Superior temporal gyrus (tissue), 1 donor: ENCODE measurements around the gene TBC1D10A.

Experiments used
- DNase-seq: peaks from one replicate; pipeline ENCODE4 v3.0.0-alpha.2; 2016; ENCODE audit errors: extremely low spot score

The TBC1D10A gene

DNA sequence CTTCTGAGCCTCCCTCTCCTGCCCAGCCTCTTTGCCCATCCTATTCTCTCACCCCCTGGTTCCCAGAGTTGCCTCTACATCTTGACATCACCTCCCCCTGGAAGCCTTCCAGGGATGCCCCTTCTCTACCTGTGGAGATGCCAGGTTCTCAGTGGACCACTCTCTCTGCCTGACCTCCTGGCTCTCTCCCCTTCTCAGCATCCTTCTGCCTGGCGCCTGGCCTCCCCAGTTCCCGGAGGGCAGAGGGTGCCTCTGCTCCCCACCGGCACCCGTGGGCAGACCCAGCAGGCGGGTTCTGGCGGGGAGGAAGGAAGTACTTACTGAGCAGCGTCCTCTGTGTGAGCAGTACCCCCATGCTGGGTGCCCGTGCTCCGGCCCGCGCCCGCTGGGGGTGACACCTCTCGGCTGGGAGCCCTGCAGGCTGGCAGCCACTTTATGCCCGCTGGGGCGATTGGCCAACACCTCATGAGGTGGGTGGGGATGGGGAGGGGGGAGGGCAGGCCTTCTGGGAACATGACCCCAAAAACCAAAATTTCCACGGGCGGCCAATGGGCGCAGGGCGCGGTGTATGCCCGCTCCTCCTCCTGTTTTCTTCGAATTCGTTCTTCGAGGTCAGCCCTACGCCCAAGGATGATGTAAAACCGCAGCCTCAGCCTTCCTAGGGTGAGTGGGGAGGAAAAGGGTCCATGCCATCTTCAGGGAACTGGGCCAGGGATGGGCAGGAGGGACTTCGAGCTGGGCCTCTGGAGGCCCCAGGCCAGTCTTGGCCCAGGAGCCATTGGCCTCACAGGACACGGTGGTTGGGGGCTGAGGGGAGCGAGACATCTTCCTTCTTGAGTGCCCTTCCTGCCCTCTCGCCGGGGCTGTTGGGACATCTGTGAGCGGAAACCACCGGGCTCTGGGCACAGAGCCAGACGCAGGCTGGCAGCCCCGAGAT is 60.0 kb downstream of the TBC1D10A start, which contains the start of gene OSM:
TSS of gene OSM (minus strand) at position 407 of the 937 bp plus-strand sequence. CDS start at position 355, 52 bp downstream.
- no peak for DNase-seq

DNA sequence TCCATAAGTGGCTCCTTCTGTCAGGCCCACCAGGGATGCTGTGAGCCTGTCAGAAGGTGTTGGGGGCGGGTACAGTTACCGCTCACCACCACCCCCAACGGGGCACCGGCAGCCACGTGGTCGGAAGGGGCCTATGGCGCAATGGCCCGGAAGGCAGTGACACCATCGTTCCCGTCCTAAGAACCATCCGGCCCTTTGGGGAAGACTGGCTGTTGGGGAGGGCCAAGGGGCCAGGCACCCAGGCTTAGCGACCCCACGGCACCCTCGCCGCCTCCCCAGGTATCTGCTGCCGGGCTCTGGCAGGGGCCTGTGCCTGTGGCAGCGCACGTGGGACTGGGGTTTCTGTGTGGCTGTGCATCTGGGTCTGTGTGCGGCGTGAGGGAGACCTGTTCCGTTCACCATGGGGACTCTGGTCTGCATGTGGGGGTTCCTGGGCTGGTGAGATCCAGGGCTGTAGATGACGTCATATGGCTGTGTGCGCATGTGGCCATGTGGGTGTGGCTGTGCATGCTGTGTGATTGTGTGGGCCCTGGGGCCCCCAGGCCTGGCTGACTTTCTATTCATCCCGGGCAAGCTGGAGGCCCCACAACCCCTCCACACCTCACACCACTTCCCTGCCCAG is 60.8 kb downstream of the TBC1D10A start:
- DNase-seq, result no peak

DNA sequence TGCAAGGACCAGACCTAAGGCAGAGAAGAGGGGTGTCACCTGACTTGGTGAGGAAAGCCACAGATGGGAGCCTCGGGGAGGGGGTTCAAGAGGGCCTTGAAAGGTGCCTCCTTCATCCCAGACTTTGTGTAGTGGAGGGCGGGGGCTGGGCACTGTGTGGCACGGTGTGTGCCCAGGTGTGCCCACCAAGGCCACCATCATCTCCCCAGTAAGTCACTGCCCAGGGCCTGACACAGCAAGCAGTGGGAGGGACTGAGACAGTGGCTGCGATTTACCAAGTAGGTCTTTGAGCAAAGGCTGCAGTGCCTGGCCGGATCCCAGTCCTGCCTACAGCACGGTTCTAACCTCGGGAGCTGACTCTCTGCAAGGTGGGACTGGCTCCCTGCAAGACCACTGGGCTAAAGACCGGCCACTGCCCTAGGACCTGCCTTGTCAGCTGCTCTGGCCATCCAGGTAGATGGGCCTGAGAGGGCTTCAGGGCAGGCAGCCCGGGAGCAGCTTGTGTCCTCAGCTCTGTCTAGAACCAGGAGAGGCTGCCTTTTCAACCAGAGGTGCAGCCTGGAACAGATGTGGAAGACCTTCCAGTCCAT is 61.5 kb downstream of the TBC1D10A start:
- DNase-seq, result no peak

DNA sequence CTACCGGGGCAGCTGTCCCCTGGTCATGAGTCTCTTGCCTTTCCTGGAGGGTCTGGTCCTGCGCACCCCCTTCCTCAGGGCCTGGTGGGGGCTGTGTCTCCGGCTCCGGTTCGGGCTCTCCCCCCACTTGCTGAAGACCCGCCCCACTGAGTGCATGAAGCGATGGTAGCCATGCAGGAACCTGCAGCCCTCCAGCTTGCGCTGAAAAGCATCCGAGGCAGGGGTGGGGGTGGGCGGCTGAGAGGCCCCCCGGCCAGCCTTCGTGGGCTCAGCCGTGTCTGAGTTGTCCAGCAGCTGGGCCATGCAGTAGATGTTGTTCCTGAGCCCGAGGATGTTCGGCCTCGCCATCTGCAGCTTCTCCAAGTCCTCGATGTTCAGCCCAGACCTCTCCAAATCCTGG is 62.9 kb downstream of the TBC1D10A start:
- DNase-seq, result no peak

DNA sequence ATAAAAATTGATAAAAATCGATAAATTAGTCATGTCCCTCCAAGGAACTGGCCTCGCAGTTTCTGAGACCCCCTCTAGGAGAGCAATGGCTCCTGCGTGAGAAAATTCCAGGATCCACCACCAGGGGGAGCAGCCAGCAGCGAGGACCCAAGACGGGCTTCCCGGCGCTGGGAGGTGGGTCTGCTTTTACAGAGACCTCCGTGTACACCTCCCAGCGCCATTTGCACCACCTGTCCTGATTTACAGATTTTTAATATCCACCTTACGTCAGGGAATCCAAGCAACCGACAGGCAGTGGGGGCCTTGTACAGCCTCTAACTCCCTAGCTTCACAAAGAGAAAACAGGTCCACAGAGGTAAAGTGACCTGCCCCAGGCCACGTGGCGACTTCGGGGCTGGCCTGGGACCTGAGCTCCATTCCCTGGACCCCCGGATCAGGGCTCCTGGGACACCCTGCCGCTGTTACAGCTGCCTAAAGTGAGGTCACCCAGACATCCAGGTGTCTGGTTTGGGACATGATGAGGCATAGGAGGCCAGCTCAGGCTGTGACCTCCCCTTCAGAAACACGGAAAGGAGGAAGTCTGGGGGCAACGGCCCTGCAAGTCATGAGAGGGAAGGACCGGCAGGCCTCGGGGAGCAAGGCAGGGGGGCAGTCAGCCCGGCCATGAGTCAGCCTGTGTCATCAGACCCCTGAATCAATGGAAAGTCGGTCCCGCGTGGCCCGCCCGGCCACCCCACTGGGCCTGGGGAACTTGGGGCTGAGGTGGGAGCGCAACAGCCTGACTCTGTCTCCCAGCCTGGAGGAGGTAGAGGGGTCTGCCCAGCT is 63.6 kb downstream of the TBC1D10A start:
- DNase-seq, result peak; percentile 78

DNA sequence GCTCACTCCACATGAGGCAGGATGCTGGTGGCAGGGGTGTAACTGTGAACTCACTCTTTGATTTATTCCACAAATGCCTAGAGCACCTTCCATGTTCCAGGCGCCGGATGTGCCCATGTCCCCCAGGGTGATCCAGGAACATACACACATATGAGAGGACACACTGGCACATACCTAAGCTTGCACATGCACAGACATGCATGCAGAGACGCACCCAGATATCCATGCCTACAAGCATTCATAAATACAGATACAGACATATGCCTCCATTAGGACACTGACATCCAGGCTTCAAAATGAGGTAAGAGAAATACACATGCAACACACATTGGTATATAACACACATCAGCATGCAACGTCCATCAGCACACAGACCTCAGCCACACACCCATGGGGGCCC is 64.6 kb downstream of the TBC1D10A start:
- no peak for DNase-seq

DNA sequence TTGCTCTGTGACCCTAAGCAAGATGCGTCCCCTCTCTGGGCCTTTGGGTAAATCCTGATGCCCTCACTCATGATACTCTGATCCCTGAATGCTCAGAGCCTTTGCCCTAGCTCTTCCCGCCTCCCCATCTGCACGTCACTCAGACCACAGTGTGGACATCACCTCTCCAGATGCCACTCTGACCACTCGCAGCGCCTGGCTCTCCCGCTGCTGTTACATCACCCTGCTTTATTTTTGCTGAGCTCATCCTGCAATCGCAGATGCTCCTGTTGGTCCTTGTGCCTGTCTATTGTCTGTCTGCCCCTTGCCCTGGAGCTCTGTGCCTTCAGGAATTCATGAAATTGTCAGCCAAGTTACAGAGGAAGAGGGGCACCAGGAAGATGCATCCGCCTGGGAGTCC is 65.6 kb downstream of the TBC1D10A start:
- no peak for DNase-seq

DNA sequence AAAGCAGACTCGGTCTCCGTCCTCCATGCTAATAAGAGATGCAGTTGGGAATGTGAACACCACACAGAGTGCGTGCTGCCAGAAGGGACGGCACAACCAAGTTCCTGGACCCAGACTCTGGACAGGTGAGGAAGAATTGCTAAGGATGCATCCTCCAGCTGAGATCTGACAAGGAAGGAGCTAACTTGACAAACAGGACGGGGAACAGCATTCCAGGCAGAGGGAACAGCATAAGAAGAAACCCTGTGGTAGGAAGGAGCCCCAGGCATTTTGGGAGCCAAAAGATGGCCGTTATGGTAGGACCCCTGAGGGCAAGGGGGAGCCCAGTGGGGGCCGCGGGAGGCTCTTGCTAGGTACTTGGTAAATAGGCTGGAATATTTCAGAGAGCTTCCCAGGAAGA is 66.1 kb downstream of the TBC1D10A start:
- no peak for DNase-seq

DNA sequence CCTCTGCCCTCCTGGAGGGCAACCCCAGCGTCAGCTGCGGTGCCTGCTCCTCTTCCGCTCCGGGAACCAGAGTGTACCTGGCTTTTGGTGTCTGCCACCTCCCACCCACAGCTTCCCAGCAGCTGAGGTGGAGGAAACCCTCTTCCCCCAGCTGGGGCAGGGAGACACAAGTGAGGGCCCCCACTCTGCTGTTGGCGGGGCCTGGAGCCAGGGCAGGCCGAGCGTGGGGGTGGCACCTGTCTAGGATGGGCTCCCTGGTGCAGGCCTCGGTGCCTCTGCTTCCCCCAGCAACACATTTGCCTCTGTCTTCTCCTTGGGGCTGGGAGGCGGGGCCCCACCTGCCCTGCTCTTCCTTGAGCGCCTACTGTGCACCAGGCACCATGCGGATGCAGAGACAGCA is 66.5 kb downstream of the TBC1D10A start:
- no peak for DNase-seq

DNA sequence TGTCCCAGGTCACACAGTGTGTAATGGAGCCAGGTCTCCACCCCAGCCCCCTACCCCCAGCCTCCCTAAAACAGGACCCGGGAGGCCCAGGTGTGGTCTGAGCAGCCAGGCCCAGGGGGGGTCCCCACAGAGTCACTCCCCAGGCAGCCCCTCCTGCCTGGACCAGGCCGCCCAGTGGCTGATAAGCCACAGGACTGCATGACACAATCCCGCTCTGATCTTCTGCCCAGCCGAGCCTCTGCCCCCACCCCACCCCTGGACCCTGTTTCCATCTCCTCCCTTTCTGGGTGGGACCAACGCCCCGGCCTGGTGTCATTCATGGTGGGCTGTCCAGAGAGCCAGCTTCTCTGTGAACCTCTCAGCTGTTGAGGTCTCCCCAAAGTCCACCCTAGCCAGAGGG is 72.4 kb downstream of the TBC1D10A start:
- DNase-seq, result no peak

DNA sequence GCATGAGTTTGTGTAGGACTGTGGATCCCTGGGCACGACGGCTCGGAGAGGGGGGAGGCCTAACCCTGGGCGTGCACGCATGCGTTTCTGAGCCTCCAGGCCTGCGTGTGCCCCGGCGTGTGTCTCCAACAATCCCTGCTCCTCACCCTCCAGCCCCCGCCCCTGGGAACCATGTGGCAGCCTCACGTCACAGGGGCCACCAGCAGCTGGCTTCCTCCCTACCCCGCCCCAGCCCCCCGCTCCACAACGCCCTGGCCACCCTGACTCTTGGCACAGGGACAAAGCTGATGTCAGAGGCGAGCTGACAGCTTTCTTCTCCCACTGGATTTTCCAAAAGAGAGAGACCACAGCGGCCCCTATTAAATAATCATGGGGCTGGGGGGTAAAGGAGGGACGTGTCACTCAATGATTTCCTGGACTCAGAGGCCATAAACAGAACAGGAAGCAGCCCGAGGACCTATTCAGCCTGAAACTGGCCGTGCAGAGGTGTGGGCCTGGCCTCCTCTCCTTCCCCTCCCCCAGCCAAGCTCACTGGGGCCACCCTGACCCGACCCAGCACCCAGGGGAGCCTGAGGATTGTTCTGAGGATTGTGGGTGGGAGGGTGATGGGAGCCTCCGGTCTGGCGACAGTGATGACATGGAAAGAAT is 73.4 kb downstream of the TBC1D10A start:
- peak; percentile 41 for DNase-seq

DNA sequence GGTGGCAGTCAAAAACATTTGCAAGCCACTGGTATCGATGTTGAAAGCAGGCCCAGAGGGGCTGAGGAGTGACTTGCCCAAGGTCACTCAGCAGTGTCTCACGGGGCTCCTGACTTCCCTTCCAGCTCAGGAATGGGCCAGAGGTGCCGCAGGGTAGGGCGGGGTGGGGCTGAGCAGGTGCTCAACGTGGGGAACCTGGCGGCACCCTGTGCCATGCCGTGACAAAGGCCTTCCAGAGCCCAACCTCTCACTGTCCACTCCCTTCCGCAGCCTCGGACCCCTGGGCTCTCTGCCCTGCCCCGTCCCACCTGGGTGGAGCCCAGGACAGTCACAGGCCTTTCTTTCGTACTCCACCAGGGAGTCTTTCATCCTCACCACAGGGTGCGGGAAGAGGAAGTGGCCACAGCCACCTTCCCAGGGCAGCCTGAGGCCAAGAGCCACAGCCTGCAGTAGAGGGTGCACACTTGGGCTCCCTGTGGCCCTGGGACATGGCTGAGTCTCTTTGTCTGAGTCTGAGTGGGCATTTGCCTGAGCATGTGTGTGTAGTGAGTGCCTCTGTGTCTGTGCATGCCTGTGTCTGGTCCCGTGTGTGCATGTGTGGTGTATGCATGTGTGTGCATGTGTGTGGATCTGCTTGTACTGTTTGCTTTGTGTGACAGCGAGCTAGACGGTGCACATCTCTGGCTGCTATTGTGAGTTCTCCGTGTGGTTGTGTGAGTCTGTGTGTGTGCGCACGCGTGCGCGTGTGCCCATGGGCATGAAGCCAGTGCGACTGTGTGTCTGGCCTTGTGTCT is 74.1 kb downstream of the TBC1D10A start:
- DNase-seq, result no peak

DNA sequence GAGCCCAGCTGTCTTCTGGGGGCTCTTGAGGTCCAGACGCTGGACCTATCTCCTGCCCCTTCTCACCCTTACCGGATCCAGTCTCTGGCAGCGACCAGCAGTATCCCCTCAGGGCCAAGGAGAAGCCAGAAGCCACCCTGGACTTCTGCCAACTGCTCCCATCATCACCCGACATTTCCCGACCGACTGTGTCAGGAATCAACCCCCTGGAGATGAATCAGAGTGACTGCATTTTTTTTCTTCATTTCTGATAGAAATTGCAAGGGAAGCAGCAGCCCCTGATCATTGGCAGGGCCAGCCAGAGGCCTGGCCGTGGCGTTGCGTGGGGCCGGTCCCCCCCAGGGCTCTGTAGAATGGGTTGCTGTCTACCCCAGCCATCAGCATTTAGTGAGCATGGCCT is 75.0 kb downstream of the TBC1D10A start:
- no peak for DNase-seq

DNA sequence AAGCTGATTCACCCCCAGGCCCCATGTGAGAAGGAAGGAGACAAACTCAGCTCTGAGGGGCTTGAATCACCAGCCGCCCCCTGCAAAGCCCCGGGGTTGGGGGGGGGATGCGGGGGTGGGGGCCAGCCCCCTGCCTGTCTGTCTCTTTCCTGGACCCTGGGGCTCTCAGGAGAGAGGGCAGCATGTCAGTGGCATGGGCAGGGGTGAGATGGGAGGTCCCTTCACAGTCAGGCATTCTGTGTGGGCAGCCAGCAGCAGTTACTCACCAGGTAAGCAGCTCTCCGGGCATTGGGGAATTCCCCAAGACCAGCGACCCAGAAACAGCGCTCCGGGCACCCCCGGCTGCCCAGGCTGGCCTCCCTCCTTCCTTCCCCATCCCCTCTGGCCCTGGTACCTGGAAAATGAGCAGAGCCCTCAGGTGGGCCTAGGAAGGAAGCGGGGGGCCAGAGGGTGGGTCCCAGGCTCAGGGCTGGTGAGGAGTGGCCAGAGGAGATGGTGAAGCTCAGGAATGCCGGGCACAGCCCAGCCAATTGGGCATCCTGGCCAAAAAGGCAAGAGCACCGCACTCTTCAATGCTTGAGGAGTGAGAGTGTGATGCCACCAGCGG is 76.0 kb downstream of the TBC1D10A start:
- DNase-seq, result no peak

DNA sequence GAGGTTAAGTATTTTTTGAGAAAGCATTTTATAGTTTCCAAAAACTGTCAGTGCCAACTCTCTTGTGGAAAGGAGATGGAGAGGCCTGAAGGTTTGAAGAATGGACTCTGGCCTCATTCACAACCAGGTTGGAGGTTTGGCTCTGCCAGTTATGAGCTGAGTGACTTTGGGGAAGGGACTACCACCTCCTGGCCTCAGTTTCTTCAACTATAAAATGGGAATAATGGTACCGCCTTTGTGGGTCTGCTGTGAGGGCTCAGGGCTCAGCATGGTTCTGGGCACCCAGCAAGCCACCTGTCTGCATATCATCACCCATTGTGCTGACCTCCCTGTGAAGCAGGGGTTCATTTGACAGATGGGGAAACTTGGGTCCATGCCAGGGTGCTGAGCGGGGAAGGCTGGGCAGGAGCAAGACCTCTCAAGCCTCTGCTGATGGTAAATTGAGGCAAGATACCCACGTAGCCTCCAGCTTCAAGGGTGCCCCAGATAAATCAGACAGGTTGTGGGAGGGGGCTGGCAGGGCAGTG is 76.6 kb downstream of the TBC1D10A start:
- DNase-seq, result no peak

DNA sequence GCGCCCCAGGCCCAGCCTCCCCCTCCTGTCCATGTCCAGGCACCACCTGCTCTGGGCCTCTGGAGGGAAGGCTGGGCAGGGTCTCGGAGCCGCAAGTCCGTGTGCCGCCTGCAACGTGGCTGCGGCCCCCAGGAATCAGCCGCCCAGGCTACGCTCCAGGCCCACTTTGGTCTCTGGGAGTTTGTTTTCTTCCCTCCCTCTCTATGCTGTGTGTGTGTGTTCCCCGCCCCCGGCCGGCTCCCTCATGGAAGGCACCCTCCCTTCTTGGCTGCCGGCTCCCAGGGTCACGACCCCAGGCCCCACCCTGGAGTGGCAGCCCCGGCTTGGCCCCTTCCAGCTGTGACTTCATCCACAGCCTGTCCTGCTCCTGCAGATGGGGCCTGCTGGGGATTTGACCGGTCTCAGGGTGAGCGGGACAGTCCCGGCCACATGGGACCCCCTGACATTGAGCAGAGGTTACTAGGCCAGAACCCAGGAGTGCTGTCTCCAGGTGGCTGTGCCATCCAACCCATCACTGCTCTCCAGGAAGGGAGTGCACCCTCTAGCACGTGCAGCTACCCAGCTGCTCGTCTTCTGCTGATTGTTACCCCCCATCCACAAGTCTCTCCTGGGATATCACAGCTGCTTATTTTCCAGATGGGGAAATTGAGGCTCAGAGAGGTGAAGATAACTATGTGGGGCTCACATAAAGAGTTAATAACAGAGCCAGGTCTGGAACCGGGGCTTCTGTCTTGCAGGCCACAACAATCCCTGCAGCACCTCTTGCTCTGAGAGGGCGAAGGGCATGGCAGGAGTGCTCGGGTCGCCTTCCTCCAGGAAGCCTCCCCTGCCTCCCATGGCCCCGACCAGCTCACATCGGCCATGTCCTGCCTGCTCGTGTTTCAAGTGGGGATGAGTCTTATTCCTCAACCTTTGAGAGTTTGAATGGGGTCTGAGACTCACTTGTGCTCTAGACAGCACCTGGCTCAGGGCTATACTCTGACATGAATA is 77.4 kb downstream of the TBC1D10A start:
- no peak for DNase-seq

DNA sequence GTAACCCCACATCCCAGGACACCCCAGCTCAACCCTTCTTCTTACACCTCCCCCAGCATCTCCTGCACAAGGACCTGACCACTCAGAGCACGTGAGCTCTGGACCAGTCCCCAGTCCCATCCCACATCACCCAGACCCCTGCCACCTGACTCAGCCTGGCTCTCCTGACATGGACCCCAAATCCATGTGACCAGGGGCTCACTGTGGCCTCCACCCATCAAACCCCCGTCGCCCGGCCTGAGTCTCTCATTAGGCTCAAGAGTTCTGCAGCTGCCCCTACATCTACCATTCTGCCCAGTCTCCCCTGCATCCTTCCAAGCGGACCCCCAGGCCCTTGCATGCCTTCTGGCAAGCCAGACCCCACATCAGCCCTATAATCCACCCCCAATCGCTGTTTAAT is 78.3 kb downstream of the TBC1D10A start:
- DNase-seq, result no peak

DNA sequence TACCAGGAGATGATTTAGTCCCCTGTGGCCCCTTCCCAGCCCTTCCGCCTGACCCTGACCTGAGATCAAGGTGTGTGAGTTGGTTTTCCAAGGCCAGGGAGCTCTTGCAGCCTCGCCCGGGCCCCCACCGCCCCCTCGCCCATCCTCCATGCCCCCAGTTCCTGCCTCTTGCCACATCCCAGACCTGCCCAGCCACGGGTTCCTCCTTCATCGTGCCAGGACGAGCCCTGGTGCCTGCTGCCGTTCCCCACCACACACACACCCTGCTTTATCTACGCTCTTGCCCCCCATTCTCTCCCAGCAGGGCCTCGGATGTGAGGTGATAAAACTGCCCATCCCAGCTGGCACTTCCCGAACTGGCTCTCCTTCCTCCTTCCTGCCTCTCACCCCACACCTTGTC is 78.8 kb downstream of the TBC1D10A start:
- DNase-seq, result no peak

DNA sequence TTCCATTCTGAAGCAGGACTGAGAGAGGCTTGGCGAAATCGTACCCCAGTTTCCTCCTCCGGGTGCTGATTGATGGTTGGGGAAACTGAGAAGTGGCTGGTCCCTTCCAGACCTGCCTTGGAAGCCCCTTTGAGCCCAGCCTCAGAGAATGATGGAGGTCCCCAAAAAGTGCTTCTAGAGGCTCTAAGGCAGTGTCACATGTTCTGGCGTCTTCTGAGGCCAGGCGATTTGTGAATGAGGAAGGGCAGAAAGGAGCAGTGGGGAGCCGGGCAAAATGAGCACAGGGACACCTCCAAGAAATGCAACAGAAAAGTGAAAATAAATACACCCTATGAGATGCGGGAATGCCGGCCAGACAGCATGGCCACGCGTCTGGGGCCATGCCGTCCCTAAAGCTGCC is 79.2 kb downstream of the TBC1D10A start:
- no peak for DNase-seq
